ENCODE data around the gene TMEM14A. TPM values are rescaled to one million over a fixed set of nuclear protein-coding genes. Genes with fewer than 3 reads are reported as not detected.

Gene TMEM14A
- total RNA-seq, 1 experiment from 2014 or later: 7.3 TPM

DNA sequence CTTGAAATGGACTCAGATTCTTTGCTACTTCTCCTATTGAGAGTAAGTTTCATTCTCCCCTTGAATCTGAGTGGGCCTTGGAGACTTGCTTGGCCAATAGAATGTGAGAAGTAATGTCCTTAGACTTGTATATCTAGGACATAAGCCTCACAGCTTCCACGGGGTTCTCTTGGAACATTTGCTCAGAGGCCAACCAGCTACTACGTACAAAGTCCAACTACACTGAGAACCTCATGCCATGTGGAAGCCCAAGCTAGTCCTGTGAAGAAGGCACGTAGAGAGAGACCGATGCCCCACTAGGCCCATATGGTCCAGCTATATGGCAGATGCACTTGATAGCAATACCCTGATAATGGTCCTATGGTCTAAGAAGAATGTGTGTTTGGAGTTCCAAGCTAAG is 22.9 kb downstream of the TMEM14A start:
- WGBS (ENCODE audit: extremely low coverage, insufficient read length, low lambda C conversion rate): no CpG with 5 or more reads among the region's 4 CpGs
- H3K4me1 ChIP-seq (ENCODE audit: insufficient read depth, low read length): no peaks in the 10 kb centered on the region
- H2BK12ac ChIP-seq (ENCODE audit: insufficient read length, low read depth, low read length): no peak overlapping the region
- Mint-ChIP-seq H3K27me3 (ENCODE audit: low read depth) (no peaks in the 10 kb centered on the region), H3K9me3 (no peaks in the 10 kb centered on the region; a peak in 1 of 5 replicates), H3K4me1 (peaks cover 0 to 8% of the 10 kb centered on the region in 2 experiments; a peak in 3 of 4 replicates), H3K36me3 (ENCODE audit: insufficient read depth in 1 of 3, low read depth in 3 of 3) (peaks cover 0 to under 1% (median 0%) of the 10 kb centered on the region in 3 experiments; a peak in 1 of 7 replicates), H3K4me3 (no peak overlapping the region), H3K27ac (no peak overlapping the region)
- no peak overlapping the region for H2BK5ac ChIP-seq (ENCODE audit: insufficient read length, low read length)
- no peaks in the 10 kb centered on the region for H3K79me2 ChIP-seq (ENCODE audit: insufficient read depth, low read length)
- DNase-seq: no peak
- H3K23me2 ChIP-seq (ENCODE audit: insufficient read length, low read depth, low read length, poor library complexity, severe bottlenecking): no peaks in the 10 kb centered on the region
- H3K9me3 ChIP-seq (ENCODE audit: control insufficient read depth, low read depth, low read length): no peaks in the 10 kb centered on the region
- no peak overlapping the region for H3K56ac ChIP-seq (ENCODE audit: insufficient read length, low read depth, low read length)
- H3K18ac ChIP-seq (ENCODE audit: insufficient read length, low read depth, low read length): no peak overlapping the region
- H4K8ac ChIP-seq (replicated peaks; ENCODE audit: insufficient read length, low read depth, low read length): no peak overlapping the region
- H2BK20ac ChIP-seq (ENCODE audit: low read depth, low read length, poor library complexity, severe bottlenecking): no peak overlapping the region
- H3K79me1 ChIP-seq (ENCODE audit: insufficient read depth, low read depth, low read length, poor library complexity, severe bottlenecking): no peaks in the 10 kb centered on the region
- TF ChIP-seq, protein P1, sequence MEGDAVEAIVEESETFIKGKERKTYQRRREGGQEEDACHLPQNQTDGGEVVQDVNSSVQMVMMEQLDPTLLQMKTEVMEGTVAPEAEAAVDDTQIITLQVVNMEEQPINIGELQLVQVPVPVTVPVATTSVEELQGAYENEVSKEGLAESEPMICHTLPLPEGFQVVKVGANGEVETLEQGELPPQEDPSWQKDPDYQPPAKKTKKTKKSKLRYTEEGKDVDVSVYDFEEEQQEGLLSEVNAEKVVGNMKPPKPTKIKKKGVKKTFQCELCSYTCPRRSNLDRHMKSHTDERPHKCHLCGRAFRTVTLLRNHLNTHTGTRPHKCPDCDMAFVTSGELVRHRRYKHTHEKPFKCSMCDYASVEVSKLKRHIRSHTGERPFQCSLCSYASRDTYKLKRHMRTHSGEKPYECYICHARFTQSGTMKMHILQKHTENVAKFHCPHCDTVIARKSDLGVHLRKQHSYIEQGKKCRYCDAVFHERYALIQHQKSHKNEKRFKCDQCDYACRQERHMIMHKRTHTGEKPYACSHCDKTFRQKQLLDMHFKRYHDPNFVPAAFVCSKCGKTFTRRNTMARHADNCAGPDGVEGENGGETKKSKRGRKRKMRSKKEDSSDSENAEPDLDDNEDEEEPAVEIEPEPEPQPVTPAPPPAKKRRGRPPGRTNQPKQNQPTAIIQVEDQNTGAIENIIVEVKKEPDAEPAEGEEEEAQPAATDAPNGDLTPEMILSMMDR (conservative IDR thresholded peaks at IDR 0.05): no peak
- no peak overlapping the region for H3K4me2 ChIP-seq (ENCODE audit: insufficient read depth, insufficient read length, low read length)
- no peaks in the 10 kb centered on the region for H3K27me3 ChIP-seq (ENCODE audit: insufficient read depth, low read length)
- H4K20me1 ChIP-seq (ENCODE audit: control insufficient read depth, insufficient read depth, insufficient read length): no peaks in the 10 kb centered on the region
- H4K5ac ChIP-seq (ENCODE audit: insufficient read length, low read depth, low read length): no peak overlapping the region
- H4K91ac ChIP-seq (ENCODE audit: insufficient read length, low read depth, low read length): no peak overlapping the region
- no peak overlapping the region for H2BK120ac ChIP-seq (ENCODE audit: low read depth, low read length, poor library complexity, severe bottlenecking)
- no peak overlapping the region for H3K14ac ChIP-seq (ENCODE audit: insufficient read depth, low read length)
- H2AFZ ChIP-seq (ENCODE audit: low read length): no peak overlapping the region
- H3K4ac ChIP-seq (ENCODE audit: low read depth, low read length): no peak overlapping the region
- no peak overlapping the region for H3K27ac ChIP-seq (ENCODE audit: insufficient read length, low read depth, low read length)
- H2AK5ac ChIP-seq (ENCODE audit: insufficient read length, low read length): no peak overlapping the region
- no peak overlapping the region for H3K9ac ChIP-seq (ENCODE audit: extremely low read depth, insufficient read length, low read length)
- H2BK15ac ChIP-seq (ENCODE audit: low read depth, low read length): no peak overlapping the region
- no peak overlapping the region for H3T11ph ChIP-seq (ENCODE audit: low read length)
- no peak overlapping the region for H3K23ac ChIP-seq (ENCODE audit: insufficient read length, low read depth, low read length)
